ENCODE data around the gene SLC7A6OS.

The SLC7A6OS gene

GRCh38 chr16:68257906-68258800 is 52.6 kb downstream of the SLC7A6OS start:
- DNase-seq (ENCODE audit: low read depth, low spot score), result peak; percentile 46
- in situ Hi-C loops (cut with HindIII; ENCODE audit: low sequenced_read_pairs), result no loop called here
- no peak overlapping the region for H3K4me3 ChIP-seq (ENCODE audit: low read depth, low read length)
- no peak for TF ChIP-seq CTCF (IDR thresholded peaks at IDR 0.05; ENCODE audit: low read depth, low read length)

- in situ Hi-C loops (cut with HindIII; ENCODE audit: low sequenced_read_pairs), result no loop called here
- DNase-seq (ENCODE audit: low read depth, low spot score), result no peak
- no peak overlapping the region for H3K4me3 ChIP-seq (ENCODE audit: low read depth, low read length)
- TF ChIP-seq CTCF (IDR thresholded peaks at IDR 0.05; ENCODE audit: low read depth, low read length), result no peak
Observed at GRCh38 chr16:68257251-68257905, 53.4 kb downstream of the SLC7A6OS start.

- DNase-seq (ENCODE audit: low read depth, low spot score), result no peak
- no peak overlapping the region for H3K4me3 ChIP-seq (ENCODE audit: low read depth, low read length)
- TF ChIP-seq CTCF (IDR thresholded peaks at IDR 0.05; ENCODE audit: low read depth, low read length), result no peak
- in situ Hi-C loops (cut with HindIII; ENCODE audit: low sequenced_read_pairs), result no loop called here
Observed at GRCh38 chr16:68255712-68256111, 55.0 kb downstream of the SLC7A6OS start.

GRCh38 chr16:68253721-68254120 is 57.0 kb downstream of the SLC7A6OS start:
- no peak overlapping the region for H3K4me3 ChIP-seq (ENCODE audit: low read depth, low read length)
- no peak for DNase-seq (ENCODE audit: low read depth, low spot score)
- TF ChIP-seq CTCF (IDR thresholded peaks at IDR 0.05; ENCODE audit: low read depth, low read length), result no peak
- in situ Hi-C loops (cut with HindIII; ENCODE audit: low sequenced_read_pairs), result no loop called here

DNA sequence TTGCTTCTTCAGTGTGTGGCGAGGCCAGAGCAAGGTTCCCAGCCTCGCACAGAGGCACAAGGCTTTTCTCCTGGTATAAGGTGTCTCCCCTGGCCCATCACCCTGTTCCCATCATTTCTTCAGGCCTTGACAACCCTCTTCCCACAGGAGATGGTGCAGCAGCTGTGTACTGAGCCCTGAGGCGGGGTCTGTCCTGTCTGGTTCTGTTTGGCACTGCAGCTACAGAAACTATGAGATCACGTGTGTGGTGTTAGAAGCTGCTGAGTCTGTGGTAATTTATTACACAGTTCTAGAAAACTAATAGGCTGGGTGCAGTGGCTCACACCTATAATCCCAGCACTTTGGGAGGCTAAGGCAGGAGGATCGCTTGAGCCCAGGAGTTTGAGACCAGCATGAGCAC is 58.4 kb downstream of the SLC7A6OS start:
- no peak for TF ChIP-seq CTCF (IDR thresholded peaks at IDR 0.05; ENCODE audit: low read depth, low read length)
- no peak overlapping the region for H3K4me3 ChIP-seq (ENCODE audit: low read depth, low read length)
- in situ Hi-C loops (cut with HindIII; ENCODE audit: low sequenced_read_pairs), result no loop called here
- DNase-seq (ENCODE audit: low read depth, low spot score), result no peak

DNA sequence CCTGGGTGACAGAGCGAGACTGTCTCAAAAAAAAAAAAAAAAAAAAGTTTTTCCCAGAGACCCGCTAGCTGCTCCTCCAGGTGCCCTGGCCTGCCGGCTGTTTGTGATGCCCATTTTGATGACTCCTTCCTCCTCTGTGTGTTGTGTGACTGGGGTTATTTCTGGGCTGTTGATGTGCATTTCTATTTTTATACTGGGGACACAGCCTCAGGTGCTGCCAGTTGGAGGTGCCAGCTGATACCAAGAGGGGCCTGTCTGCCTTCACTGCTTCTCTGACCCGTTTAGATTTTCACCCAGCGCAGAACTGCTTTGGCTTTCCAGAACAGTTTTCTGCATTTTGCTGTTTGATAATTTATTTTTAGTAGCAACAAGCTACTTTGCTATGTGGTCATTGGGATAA is 58.9 kb downstream of the SLC7A6OS start:
- no peak for DNase-seq (ENCODE audit: low read depth, low spot score)
- H3K4me3 ChIP-seq (ENCODE audit: low read depth, low read length), result no peak overlapping the region
- in situ Hi-C loops (cut with HindIII; ENCODE audit: low sequenced_read_pairs), result no loop called here
- no peak for TF ChIP-seq CTCF (IDR thresholded peaks at IDR 0.05; ENCODE audit: low read depth, low read length)
